H1 (cell line): ENCODE data around the gene EPHA7. TPM values are rescaled to one million over a fixed set of nuclear protein-coding genes. Genes with fewer than 3 reads are reported as not detected.

Experiments
- CTCF ChIA-PET: fragments of 300-600 bp; sonication (Branson Sonifier 250); formaldehyde crosslinking; loops from one replicate; lab custom pipeline; 2021; ENCODE audit not compliant: partially characterized antibody; lab: Charles Lee
- POLR2A ChIA-PET: fragments of 300-600 bp; sonication (Branson Sonifier 250); formaldehyde crosslinking; loops from one replicate; lab custom pipeline; 2021; ENCODE audit warnings: inconsistent platforms; ENCODE audit not compliant: partially characterized antibody; lab: Charles Lee
- DNase-seq, 2 experiments: peaks; one replicate each; pipeline versions ENCODE4 v3.0.0 to v3.0.0-alpha.2; 2010 to 2022; ENCODE audit warnings: low spot score in 2 of 2, low read depth in 1 of 2, mixed read lengths in 1 of 2
- FAIRE-seq: peaks from 2 replicates; lab custom pipeline; 2011; peaks lifted over from hg19 to GRCh38; lab: Jason Lieb, UNC
- H2AFZ ChIP-seq: 2 replicates; pipeline ENCODE4 v1.8.1; 2012; ENCODE audit warnings: low read length, inconsistent platforms
- H2AK5ac ChIP-seq: 2 replicates; pipeline ENCODE4 v1.6.1; 2013; ENCODE audit warnings: low read depth, low read length
- H2BK120ac ChIP-seq: replicated peaks from 2 replicates; pipeline ENCODE3; 2013; ENCODE audit warnings: low read depth, low read length, inconsistent platforms
- H2BK12ac ChIP-seq: 2 replicates; pipeline ENCODE4 v1.6.1; 2013; ENCODE audit warnings: low read depth, low read length
- H2BK15ac ChIP-seq: 2 replicates; pipeline ENCODE4 v1.6.1; 2013; ENCODE audit warnings: low read length
- H2BK20ac ChIP-seq: 2 replicates; pipeline ENCODE4 v1.6.1; 2013; ENCODE audit warnings: low read length
- H2BK5ac ChIP-seq: 2 replicates; pipeline ENCODE4 v1.6.1; 2013; ENCODE audit warnings: low read depth, low read length
- H3K14ac ChIP-seq: 2 replicates; pipeline ENCODE4 v1.6.1; 2013; ENCODE audit warnings: inconsistent platforms; ENCODE audit not compliant: insufficient read length
- H3K18ac ChIP-seq: 2 replicates; pipeline ENCODE4 v1.6.1; 2013; ENCODE audit warnings: low read length; ENCODE audit errors: extremely low read depth
- H3K23ac ChIP-seq: 2 replicates; pipeline ENCODE4 v1.6.1; 2013; ENCODE audit warnings: inconsistent platforms; ENCODE audit not compliant: insufficient read length
- H3K23me2 ChIP-seq: 2 replicates; pipeline ENCODE4 v1.6.1; 2013; ENCODE audit warnings: low read depth, low read length
- H3K27ac ChIP-seq: 2 replicates; pipeline ENCODE4 v1.6.1; 2011; ENCODE audit warnings: low read depth, low read length, inconsistent platforms
- H3K27me3 ChIP-seq, 4 experiments: replicated peaks in 1 of 4; 1 replicate in 1 of 4; 2 replicates in 3 of 4; pipeline versions ENCODE4 v1.6.1 to v1.8.1; 2011 to 2013; ENCODE audit warnings: low read length in 3 of 4, mild to moderate bottlenecking in 3 of 4, inconsistent platforms in 2 of 4, mixed read lengths in 2 of 4, moderate library complexity in 1 of 4; ENCODE audit not compliant: control insufficient read depth in 3 of 4, insufficient read depth in 3 of 4; ENCODE audit errors: extremely low read depth in 1 of 4
- H3K36me3 ChIP-seq, 4 experiments: 2 replicates each; pipeline versions ENCODE4 v1.6.1 to v1.8.1; 2011 to 2013; ENCODE audit warnings: mild to moderate bottlenecking in 4 of 4, low read length in 3 of 4, moderate library complexity in 2 of 4, control low read depth in 1 of 4, inconsistent platforms in 1 of 4; ENCODE audit not compliant: insufficient read depth in 4 of 4, control insufficient read depth in 2 of 4
- H3K4ac ChIP-seq: replicated peaks from 2 replicates; pipeline ENCODE3; 2013; ENCODE audit warnings: low read length, low read depth, mixed read lengths, inconsistent platforms; ENCODE audit not compliant: insufficient read length
- H3K4me1 ChIP-seq, 4 experiments: replicated peaks in 1 of 4; 1 replicate in 1 of 4; 2 replicates in 3 of 4; pipeline versions ENCODE4 v1.6.1 to v1.8.1; 2011 to 2013; ENCODE audit warnings: low read length in 3 of 4, inconsistent platforms in 2 of 4, mixed read lengths in 1 of 4; ENCODE audit not compliant: insufficient read depth in 4 of 4, control insufficient read depth in 3 of 4
- H3K4me2 ChIP-seq, 2 experiments: 2 replicates each; pipeline versions ENCODE4 v1.6.1 to v1.8.1; 2011 to 2013; ENCODE audit warnings: low read depth in 2 of 2, low read length in 2 of 2, control low read depth in 1 of 2, inconsistent platforms in 1 of 2, mild to moderate bottlenecking in 1 of 2; ENCODE audit not compliant: insufficient read depth in 1 of 2
- H3K4me3 ChIP-seq, 4 experiments: fragments of 200-600, 300-600 bp in 1 of 4; sonication (generic), shearing (Covaris generic), sonication (Bioruptor Twin) in 1 of 4; 2 replicates each; pipeline versions ENCODE4 v1.5.1 to v1.8.1; 2011 to 2016; ENCODE audit warnings: low read length in 4 of 4, low read depth in 3 of 4, control low read depth in 2 of 4, inconsistent platforms in 2 of 4, mild to moderate bottlenecking in 2 of 4, mixed read lengths in 1 of 4, moderate library complexity in 1 of 4; ENCODE audit not compliant: insufficient read depth in 2 of 4; ENCODE audit errors: extremely low read depth in 1 of 4
- H3K56ac ChIP-seq: replicated peaks from 2 replicates; pipeline ENCODE3; 2013; ENCODE audit warnings: low read depth, mild to moderate bottlenecking, mixed read lengths, low read length, inconsistent platforms; ENCODE audit not compliant: insufficient read length
- H3K79me1 ChIP-seq: 2 replicates; pipeline ENCODE4 v1.6.1; 2013; ENCODE audit warnings: low read depth, low read length, control low read depth
- H3K79me2 ChIP-seq, 2 experiments: 2 replicates each; pipeline versions ENCODE4 v1.6.1 to v1.8.1; 2012 to 2013; ENCODE audit warnings: low read length in 2 of 2, mild to moderate bottlenecking in 2 of 2, inconsistent platforms in 1 of 2; ENCODE audit not compliant: insufficient read depth in 2 of 2, control insufficient read depth in 1 of 2
- H3K9ac ChIP-seq, 4 experiments: replicated peaks in 1 of 4; 1 replicate in 1 of 4; 2 replicates in 3 of 4; pipeline versions ENCODE4 v1.6.1 to v1.8.1; 2011 to 2013; ENCODE audit warnings: low read depth in 3 of 4, low read length in 3 of 4, control low read depth in 2 of 4, mild to moderate bottlenecking in 2 of 4, moderate library complexity in 2 of 4, inconsistent platforms in 1 of 4; ENCODE audit errors: extremely low read depth in 1 of 4
- H3K9me3 ChIP-seq, 2 experiments: 2 replicates each; pipeline versions ENCODE4 v1.6.1 to v1.8.1; 2012 to 2013; ENCODE audit warnings: mild to moderate bottlenecking in 2 of 2, moderate library complexity in 2 of 2, control low read depth in 1 of 2, inconsistent platforms in 1 of 2, low read depth in 1 of 2, low read length in 1 of 2, mixed read lengths in 1 of 2; ENCODE audit not compliant: insufficient read depth in 2 of 2
- H4K20me1 ChIP-seq, 2 experiments: replicated peaks in 1 of 2; 2 replicates each; pipeline versions ENCODE3 to v1.8.1; 2011 to 2013; ENCODE audit warnings: inconsistent platforms in 2 of 2, low read length in 2 of 2, mild to moderate bottlenecking in 1 of 2; ENCODE audit not compliant: insufficient read depth in 2 of 2, control insufficient read depth in 1 of 2
- H4K5ac ChIP-seq: 2 replicates; pipeline ENCODE4 v1.6.1; 2013; ENCODE audit warnings: low read length, low read depth, mixed read lengths, inconsistent platforms; ENCODE audit not compliant: insufficient read length
- H4K8ac ChIP-seq: 2 replicates; pipeline ENCODE4 v1.8.0; 2013; ENCODE audit warnings: mild to moderate bottlenecking, moderate library complexity, low read length, inconsistent platforms; ENCODE audit not compliant: insufficient read depth; ENCODE audit errors: extremely low read depth
- H4K91ac ChIP-seq: replicated peaks from 2 replicates; pipeline ENCODE3; 2013; ENCODE audit warnings: low read length, mixed read lengths, inconsistent platforms; ENCODE audit not compliant: insufficient read length
- TCF12 ChIP-seq: IDR thresholded peaks from 2 replicates; pipeline ENCODE4 v1.6.1; 2011; ENCODE audit warnings: low read depth, mild to moderate bottlenecking, low read length
- WGBS, 2 experiments: shearing (Covaris generic) in 1 of 2; methylation state at CpG; one replicate each; pipeline versions ENCODE4 v1.1.6 to v1.1.7; 2013 to 2015; ENCODE audit warnings: low lambda C conversion rate in 2 of 2, mixed read lengths in 2 of 2, inconsistent platforms in 1 of 2, low coverage in 1 of 2, missing lambda C conversion rate in 1 of 2; ENCODE audit not compliant: insufficient replicate concordance in 2 of 2, insufficient coverage in 1 of 2, insufficient read length in 1 of 2; ENCODE audit errors: extremely low coverage in 1 of 2, missing lambda C conversion rate in 1 of 2; 5-methylcytosine and 5-hydroxymethylcytosine counted together
- polyA plus RNA-seq, 7 experiments: library from polyadenylated mRNA; depleted of rRNA in 3 of 7; stranded (reverse) in 5 of 7; unstranded in 2 of 7; fragments of >200 nt in 5 of 7; fragments of 200-250 nt in 2 of 7; gene quantifications; 1 replicate in 5 of 7; 2 replicates in 1 of 7; 4 replicates in 1 of 7; pipeline versions ENCODE4 v1.2.1 to v1.2.3, GENCODE V29; 2011 to 2013; ENCODE audit warnings: missing spikeins in 2 of 7, mixed read lengths in 2 of 7
- total RNA-seq: library from RNA; stranded (reverse); fragmentation: NEBNext Ultra II Directional; extraction: Animal tissue kit (Norgen Biotek cat#: 25700); gene quantifications from 2 replicates; pipeline ENCODE4 v1.2.1, GENCODE V29; 2021

Gene EPHA7
- total and polyA plus RNA-seq, 2 of the 8 experiments (the other 6 are each of a cell fraction or from before 2014, with no cell fraction given), result 1.3 to 6.8 TPM

DNA sequence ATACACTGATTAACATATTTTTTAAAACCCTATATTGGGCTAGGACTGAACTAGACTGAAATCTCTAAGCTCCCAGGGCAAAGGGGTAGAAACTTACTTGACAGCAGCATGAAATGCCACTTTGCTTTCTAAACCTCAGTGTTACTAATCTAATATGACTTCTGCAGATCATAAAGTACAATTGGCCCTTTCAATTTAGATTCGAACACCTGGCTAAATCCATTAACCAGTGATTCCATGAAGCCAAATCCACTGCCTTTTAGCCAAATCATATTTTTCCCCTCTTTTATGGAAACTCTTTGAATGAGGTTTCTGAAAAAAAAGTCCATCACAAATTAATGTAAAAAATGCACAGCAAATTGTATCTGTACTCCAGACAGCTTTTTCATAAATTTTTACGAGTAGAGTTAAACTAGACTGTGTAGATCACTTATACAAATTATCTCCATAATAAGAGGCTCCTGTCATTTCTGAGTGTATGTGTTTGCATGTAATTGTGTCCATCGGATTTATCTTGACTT lies 25.7 kb downstream of the EPHA7 start:
- Histone ChIP-seq H3K23me2 (no peaks in the 10 kb centered on the region), H3K9me3 (no peaks in the 10 kb centered on the region), H4K20me1 (no peaks in the 10 kb centered on the region), H3K4ac (no peak overlapping the region), H3K18ac (no peak overlapping the region), H3K56ac (no peak overlapping the region), H2AK5ac (no peak overlapping the region), H3K9ac (no peak overlapping the region), H3K79me2 (no peaks in the 10 kb centered on the region), H2BK12ac (no peak overlapping the region), H3K27ac (no peak overlapping the region), H2BK5ac (no peak overlapping the region), H3K36me3 (no peaks in the 10 kb centered on the region), H4K5ac (no peak overlapping the region), H3K27me3 (no peaks in the 10 kb centered on the region), H2BK20ac (no peak overlapping the region), H2AFZ (no peak overlapping the region), H3K4me3 (no peak overlapping the region), H2BK15ac (no peak overlapping the region), H3K79me1 (no peaks in the 10 kb centered on the region), H3K14ac (no peak overlapping the region), H3K4me2 (no peak overlapping the region), H3K23ac (no peak overlapping the region), H2BK120ac (no peak overlapping the region), H4K8ac (no peak overlapping the region), H4K91ac (no peak overlapping the region), H3K4me1 (no peaks in the 10 kb centered on the region)
- no peak for TF ChIP-seq TCF12
- WGBS, 2 experiments, result 77% methylated on average over 3 of the region's 3 CpGs; no CpG with 5 or more reads in 1 of the 2 experiments
- no peak for FAIRE-seq
- DNase-seq, result no peak
- POLR2A ChIA-PET, result no interaction called here
- CTCF ChIA-PET, result interaction anchor here (0.6 kb wide), 2 partner anchors 43 to 647 kb away, joined by 3 to 4 read pairs; no protein-coding TSS in a partner anchor
